Measurements from ENCODE around the gene INMT.

Gene INMT

GRCh38 chr7:30799976-30800661 is 48.2 kb downstream of the INMT start:
- TF ChIP-seq, protein P1, sequence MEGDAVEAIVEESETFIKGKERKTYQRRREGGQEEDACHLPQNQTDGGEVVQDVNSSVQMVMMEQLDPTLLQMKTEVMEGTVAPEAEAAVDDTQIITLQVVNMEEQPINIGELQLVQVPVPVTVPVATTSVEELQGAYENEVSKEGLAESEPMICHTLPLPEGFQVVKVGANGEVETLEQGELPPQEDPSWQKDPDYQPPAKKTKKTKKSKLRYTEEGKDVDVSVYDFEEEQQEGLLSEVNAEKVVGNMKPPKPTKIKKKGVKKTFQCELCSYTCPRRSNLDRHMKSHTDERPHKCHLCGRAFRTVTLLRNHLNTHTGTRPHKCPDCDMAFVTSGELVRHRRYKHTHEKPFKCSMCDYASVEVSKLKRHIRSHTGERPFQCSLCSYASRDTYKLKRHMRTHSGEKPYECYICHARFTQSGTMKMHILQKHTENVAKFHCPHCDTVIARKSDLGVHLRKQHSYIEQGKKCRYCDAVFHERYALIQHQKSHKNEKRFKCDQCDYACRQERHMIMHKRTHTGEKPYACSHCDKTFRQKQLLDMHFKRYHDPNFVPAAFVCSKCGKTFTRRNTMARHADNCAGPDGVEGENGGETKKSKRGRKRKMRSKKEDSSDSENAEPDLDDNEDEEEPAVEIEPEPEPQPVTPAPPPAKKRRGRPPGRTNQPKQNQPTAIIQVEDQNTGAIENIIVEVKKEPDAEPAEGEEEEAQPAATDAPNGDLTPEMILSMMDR (IDR thresholded peaks at IDR 0.05; ENCODE audit: low read depth, low read length), result no peak
- no peak for TF ChIP-seq EZH2phosphoT487 (IDR thresholded peaks at IDR 0.05; ENCODE audit: low read depth)
- H3K27ac ChIP-seq (ENCODE audit: low read length), result peak overlapping the region; percentile 96
- peak overlapping the region; percentile 58 for H3K4me2 ChIP-seq (ENCODE audit: low read length)

GRCh38 chr7:30800785-30801252 is 48.9 kb downstream of the INMT start:
- Histone ChIP-seq H2AFZ (ENCODE audit: low read depth, low read length) (no peak overlapping the region), H3K27me3 (ENCODE audit: low read depth, low read length) (no peaks in the 10 kb centered on the region), H3K4me2 (ENCODE audit: low read length) (peak overlapping the region; percentile 64), H3K9ac (ENCODE audit: low read length) (peak overlapping the region; percentile 59), H3K9me3 (ENCODE audit: insufficient read depth, low read length) (no peaks in the 10 kb centered on the region), H3K36me3 (replicated peaks; ENCODE audit: low read depth, low read length) (peaks cover 16% of the 10 kb centered on the region), H3K4me1 (ENCODE audit: low read length) (peaks cover 71% of the 10 kb centered on the region), H3K79me2 (ENCODE audit: low read length) (no peaks in the 10 kb centered on the region), H4K20me1 (ENCODE audit: insufficient read depth, low read length) (no peaks in the 10 kb centered on the region), H3K4me3 (ENCODE audit: low read length) (0 out of 2 replicates have a peak overlapping the region, but pooled peaks have one; percentile 14), H3K27ac (ENCODE audit: low read length) (peak overlapping the region; percentile 96)
- TF ChIP-seq, protein P1 (IDR thresholded peaks at IDR 0.05; ENCODE audit: low read depth, low read length), result peak; percentile 69
- TF ChIP-seq EZH2phosphoT487 (IDR thresholded peaks at IDR 0.05; ENCODE audit: low read depth), result no peak

More at GRCh38 chr7:30799976-30800661, 48.2 kb downstream of the INMT start:
- Histone ChIP-seq H3K79me2 (ENCODE audit: low read length) (no peaks in the 10 kb centered on the region), H3K27me3 (ENCODE audit: low read depth, low read length) (no peaks in the 10 kb centered on the region), H2AFZ (ENCODE audit: low read depth, low read length) (no peak overlapping the region), H3K4me3 (ENCODE audit: low read length) (peak overlapping the region; percentile 3; the same call in 1 of the 2 replicates), H3K9me3 (ENCODE audit: insufficient read depth, low read length) (no peaks in the 10 kb centered on the region), H3K9ac (ENCODE audit: low read length) (peak overlapping the region; percentile 59), H3K4me1 (ENCODE audit: low read length) (peaks cover 76% of the 10 kb centered on the region), H3K36me3 (replicated peaks; ENCODE audit: low read depth, low read length) (peaks cover 16% of the 10 kb centered on the region), H4K20me1 (ENCODE audit: insufficient read depth, low read length) (no peaks in the 10 kb centered on the region)

- H3K4me1 ChIP-seq (ENCODE audit: low read length), result peaks cover 70% of the 10 kb centered on the region
- TF ChIP-seq, protein P1 (IDR thresholded peaks at IDR 0.05; ENCODE audit: low read depth, low read length), result no peak
- no peak for TF ChIP-seq EZH2phosphoT487 (IDR thresholded peaks at IDR 0.05; ENCODE audit: low read depth)
- H4K20me1 ChIP-seq (ENCODE audit: insufficient read depth, low read length), result no peaks in the 10 kb centered on the region
- peaks cover 21% of the 10 kb centered on the region for H3K36me3 ChIP-seq (replicated peaks; ENCODE audit: low read depth, low read length)
- H3K4me2 ChIP-seq (ENCODE audit: low read length), result no peak overlapping the region
- H2AFZ ChIP-seq (ENCODE audit: low read depth, low read length), result no peak overlapping the region
- H3K9ac ChIP-seq (ENCODE audit: low read length), result no peak overlapping the region
- H3K9me3 ChIP-seq (ENCODE audit: insufficient read depth, low read length), result no peaks in the 10 kb centered on the region
- H3K27ac ChIP-seq (ENCODE audit: low read length), result no peak overlapping the region
- no peaks in the 10 kb centered on the region for H3K27me3 ChIP-seq (ENCODE audit: low read depth, low read length)
- H3K79me2 ChIP-seq (ENCODE audit: low read length), result no peaks in the 10 kb centered on the region
- no peak overlapping the region for H3K4me3 ChIP-seq (ENCODE audit: low read length)
Observed at GRCh38 chr7:30802812-30803211, 50.9 kb downstream of the INMT start.

DNA sequence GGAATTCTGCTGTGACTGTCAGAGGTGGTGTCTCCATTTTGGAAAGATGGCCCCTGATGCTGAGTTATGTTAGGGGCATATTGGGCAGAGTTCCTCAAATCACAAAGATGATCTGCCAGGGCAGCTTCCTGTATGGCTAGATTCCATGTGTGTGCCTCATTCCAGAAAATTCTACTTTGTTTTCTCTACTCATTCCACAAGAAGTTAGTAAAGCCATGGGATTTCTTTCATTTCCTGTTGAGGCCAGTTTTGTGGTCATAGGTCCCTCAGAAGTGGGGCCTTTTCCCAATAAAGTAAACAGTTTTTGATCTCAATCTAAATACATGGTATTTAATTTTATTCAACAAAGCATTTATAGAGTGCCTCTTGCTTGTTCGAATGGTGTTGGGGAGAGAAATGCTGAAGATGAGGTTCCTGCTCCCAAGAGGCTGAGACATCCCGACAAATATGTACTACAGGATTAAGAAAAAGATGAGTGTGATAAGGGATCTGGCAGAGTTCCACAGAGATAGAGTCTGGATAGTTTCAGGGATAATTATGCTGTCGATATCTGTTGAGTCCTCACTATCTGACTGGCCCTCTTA is 52.2 kb downstream of the INMT start:
- peaks cover 64% of the 10 kb centered on the region for H3K4me1 ChIP-seq (ENCODE audit: low read length)
- no peaks in the 10 kb centered on the region for H3K27me3 ChIP-seq (ENCODE audit: low read depth, low read length)
- no peak overlapping the region for H3K4me3 ChIP-seq (ENCODE audit: low read length)
- peaks cover 17% of the 10 kb centered on the region for H3K36me3 ChIP-seq (replicated peaks; ENCODE audit: low read depth, low read length)
- no peak overlapping the region for H3K27ac ChIP-seq (ENCODE audit: low read length)
- H3K9me3 ChIP-seq (ENCODE audit: insufficient read depth, low read length), result no peaks in the 10 kb centered on the region
- no peaks in the 10 kb centered on the region for H4K20me1 ChIP-seq (ENCODE audit: insufficient read depth, low read length)
- no peak for TF ChIP-seq EZH2phosphoT487 (IDR thresholded peaks at IDR 0.05; ENCODE audit: low read depth)
- TF ChIP-seq, protein P1 (IDR thresholded peaks at IDR 0.05; ENCODE audit: low read depth, low read length), result no peak
- H3K4me2 ChIP-seq (ENCODE audit: low read length), result no peak overlapping the region
- H2AFZ ChIP-seq (ENCODE audit: low read depth, low read length), result no peak overlapping the region
- H3K79me2 ChIP-seq (ENCODE audit: low read length), result peaks cover 11% of the 10 kb centered on the region; the same call in 1 of the 2 replicates
- no peak overlapping the region for H3K9ac ChIP-seq (ENCODE audit: low read length)

All from OCI-LY3 (cell line).